Tibial nerve (tissue), 4 donors: ENCODE measurements around the gene C17orf100. TPM values are rescaled to one million over a fixed set of nuclear protein-coding genes. Genes with fewer than 3 reads are reported as not detected.

ENCODE experiments used
- DNase-seq, 2 donors: peaks; one replicate each; pipeline ENCODE4 v3.0.0-alpha.2; 2019; ENCODE audit warnings: low spot score in 2 of 2
- H3K27ac ChIP-seq, 4 donors: fragments of 200-600 bp; sonication (generic) in 3 of 4; one replicate each; pipeline ENCODE4 v1.5.1; 2017 to 2019; ENCODE audit warnings: mild to moderate bottlenecking in 1 of 4
- H3K27me3 ChIP-seq, 2 donors: fragments of 200-600 bp; sonication (generic) in 1 of 2; one replicate each; pipeline versions ENCODE4 v1.5.1 to v1.6.0; 2017 to 2019
- H3K36me3 ChIP-seq, 3 donors: fragments of 200-600 bp; sonication (generic); one replicate each; pipeline ENCODE4 v1.5.1; 2018 to 2019
- H3K4me1 ChIP-seq, 4 donors: fragments of 200-600 bp; sonication (generic) in 3 of 4; one replicate each; pipeline ENCODE4 v1.5.1; 2017 to 2019
- H3K4me3 ChIP-seq, 4 donors: fragments of 200-600 bp; sonication (generic) in 3 of 4; one replicate each; pipeline ENCODE4 v1.5.1; 2017 to 2019; ENCODE audit warnings: mild to moderate bottlenecking in 1 of 4, moderate library complexity in 1 of 4
- H3K9me3 ChIP-seq, 4 donors: fragments of 200-600 bp; sonication (generic) in 3 of 4; one replicate each; pipeline ENCODE4 v1.5.1; 2017 to 2019
- EP300 ChIP-seq, 2 donors: sonication (generic); formaldehyde crosslinking; IDR thresholded peaks; one replicate each; pipeline ENCODE4 v1.6.1; 2017; ENCODE audit warnings: antibody characterized with exemption in 2 of 2, mild to moderate bottlenecking in 1 of 2
- POLR2A ChIP-seq, 2 donors: fragments of 450-650 bp; IDR thresholded peaks; one replicate each; pipeline ENCODE4 v1.6.1; 2017; ENCODE audit warnings: antibody characterized with exemption in 2 of 2, mild to moderate bottlenecking in 2 of 2, moderate library complexity in 2 of 2
- WGBS, 2 donors: methylation state at CpG; one replicate each; pipeline ENCODE4 v1.1.5; 2018; 5-methylcytosine and 5-hydroxymethylcytosine counted together
- total RNA-seq, 4 donors: library from RNA; depleted of rRNA; stranded (reverse); fragments of >200 nt; gene quantifications; one replicate each; pipeline ENCODE4 v1.1.0, GENCODE V29; 2016
- TF ChIP-seq, protein P1 (sequence below), 5 experiments: fragments of 200-600 bp in 3 of 5; fragments of 450-650 bp in 2 of 5; sonication (generic) in 3 of 5; IDR thresholded peaks; one replicate each; pipeline ENCODE4 v1.5.1; 2016 to 2019; ENCODE audit warnings: antibody characterized with exemption in 5 of 5, mild to moderate bottlenecking in 3 of 5, moderate library complexity in 2 of 5

Gene C17orf100
- total RNA-seq, 4 donors from 2014 or later, result 2.1 to 3.9 (median 3.5) TPM; not detected in 1

DNA sequence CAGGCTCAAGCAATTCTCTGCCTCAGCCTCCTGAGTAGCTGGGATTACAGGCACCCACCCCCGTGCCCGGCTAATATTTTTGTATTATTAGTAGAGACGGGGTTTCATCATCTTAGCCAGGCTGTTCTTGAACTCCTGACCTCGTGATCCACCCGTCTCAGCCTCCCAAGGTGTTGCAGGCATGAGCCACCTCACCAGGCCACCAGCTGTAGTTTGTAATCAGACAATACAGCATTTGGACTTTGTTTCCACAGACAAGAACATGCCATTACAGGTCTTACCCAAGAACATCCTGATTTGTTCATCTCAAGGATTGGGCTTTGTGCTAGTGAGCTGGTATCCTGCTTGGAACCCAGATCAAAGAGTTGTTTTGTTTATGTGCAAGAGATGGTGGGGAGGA is 30.1 kb downstream of the C17orf100 start:
- H3K4me1 ChIP-seq, result no peaks in the 10 kb centered on the region
- no peaks in the 10 kb centered on the region for H3K9me3 ChIP-seq
- H3K27me3 ChIP-seq, result peaks cover 0 to 22% of the 10 kb centered on the region in 2 donors
- TF ChIP-seq, protein P1, sequence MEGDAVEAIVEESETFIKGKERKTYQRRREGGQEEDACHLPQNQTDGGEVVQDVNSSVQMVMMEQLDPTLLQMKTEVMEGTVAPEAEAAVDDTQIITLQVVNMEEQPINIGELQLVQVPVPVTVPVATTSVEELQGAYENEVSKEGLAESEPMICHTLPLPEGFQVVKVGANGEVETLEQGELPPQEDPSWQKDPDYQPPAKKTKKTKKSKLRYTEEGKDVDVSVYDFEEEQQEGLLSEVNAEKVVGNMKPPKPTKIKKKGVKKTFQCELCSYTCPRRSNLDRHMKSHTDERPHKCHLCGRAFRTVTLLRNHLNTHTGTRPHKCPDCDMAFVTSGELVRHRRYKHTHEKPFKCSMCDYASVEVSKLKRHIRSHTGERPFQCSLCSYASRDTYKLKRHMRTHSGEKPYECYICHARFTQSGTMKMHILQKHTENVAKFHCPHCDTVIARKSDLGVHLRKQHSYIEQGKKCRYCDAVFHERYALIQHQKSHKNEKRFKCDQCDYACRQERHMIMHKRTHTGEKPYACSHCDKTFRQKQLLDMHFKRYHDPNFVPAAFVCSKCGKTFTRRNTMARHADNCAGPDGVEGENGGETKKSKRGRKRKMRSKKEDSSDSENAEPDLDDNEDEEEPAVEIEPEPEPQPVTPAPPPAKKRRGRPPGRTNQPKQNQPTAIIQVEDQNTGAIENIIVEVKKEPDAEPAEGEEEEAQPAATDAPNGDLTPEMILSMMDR (IDR thresholded peaks at IDR 0.05), result no peak
- TF ChIP-seq EP300 (IDR thresholded peaks at IDR 0.05) (no peak), POLR2A (IDR thresholded peaks at IDR 0.05) (no peak)
- no peak for DNase-seq
- H3K36me3 ChIP-seq, result no peaks in the 10 kb centered on the region
- 72 to 81% methylated on average over 5 of the region's 5 CpGs for WGBS, 2 donors
- H3K4me3 ChIP-seq, result no peak overlapping the region
- no peak overlapping the region for H3K27ac ChIP-seq

DNA sequence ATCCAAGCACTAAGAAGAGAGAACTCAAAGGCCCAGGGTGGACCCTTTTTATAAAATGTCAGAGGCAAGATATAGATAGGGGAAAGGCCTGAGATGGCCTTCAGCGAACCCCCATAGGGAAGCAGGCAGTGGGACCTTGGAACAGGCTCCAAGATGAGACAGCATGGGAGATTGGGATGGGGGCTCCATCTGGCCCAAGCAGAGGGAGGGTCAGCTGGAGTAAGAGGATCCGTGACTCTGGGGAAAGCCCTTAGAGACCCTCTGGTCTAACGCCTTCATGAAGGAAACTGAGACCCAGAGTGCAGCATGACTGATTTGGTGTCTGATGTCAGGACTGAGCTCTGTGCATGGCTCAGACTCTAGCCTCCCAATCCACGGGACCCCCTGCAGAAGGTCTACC is 30.8 kb downstream of the C17orf100 start:
- no peak for DNase-seq
- no peaks in the 10 kb centered on the region for H3K9me3 ChIP-seq
- no peak overlapping the region for H3K4me3 ChIP-seq
- H3K27me3 ChIP-seq, result peaks cover 0 to 15% of the 10 kb centered on the region in 2 donors
- no peaks in the 10 kb centered on the region for H3K4me1 ChIP-seq
- H3K36me3 ChIP-seq, result no peaks in the 10 kb centered on the region
- H3K27ac ChIP-seq, result no peak overlapping the region
- 82 to 86% methylated on average over 4 of the region's 4 CpGs for WGBS, 2 donors
- TF ChIP-seq, protein P1 (IDR thresholded peaks at IDR 0.05), result no peak
- TF ChIP-seq POLR2A (IDR thresholded peaks at IDR 0.05), result no peak
- TF ChIP-seq EP300 (IDR thresholded peaks at IDR 0.05), result no peak

DNA sequence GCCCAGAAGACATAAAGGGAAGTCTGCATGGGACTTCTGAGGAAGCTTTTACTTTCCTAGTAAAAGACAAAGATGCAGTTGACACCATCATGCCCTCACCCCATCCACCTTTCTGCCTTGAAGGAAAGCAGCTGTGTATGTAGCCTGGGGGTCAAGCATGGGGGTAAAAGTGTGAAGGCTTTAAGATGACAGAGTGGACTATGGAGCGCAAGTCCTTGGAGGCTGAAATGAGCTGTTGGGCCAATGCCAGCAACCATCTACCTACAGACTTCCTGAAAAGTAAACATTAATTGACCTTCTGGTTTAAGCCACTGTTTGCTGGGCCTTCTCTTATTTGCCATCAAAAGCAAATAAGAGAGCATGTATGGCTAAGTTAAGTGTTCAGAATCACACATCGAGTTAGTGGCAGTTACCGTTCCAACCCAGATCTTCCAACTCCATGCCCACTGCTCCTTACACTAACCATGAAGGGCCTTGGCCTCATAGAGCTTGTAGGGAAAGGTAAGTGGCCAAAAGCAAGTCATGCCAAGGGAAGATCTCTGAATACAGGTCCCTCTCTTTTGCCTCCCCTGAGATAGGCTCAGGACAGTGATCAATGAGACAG is 31.6 kb downstream of the C17orf100 start:
- WGBS, 2 donors, result 87 to 97% methylated on average over 3 of the region's 3 CpGs
- TF ChIP-seq EP300 (IDR thresholded peaks at IDR 0.05) (no peak), POLR2A (IDR thresholded peaks at IDR 0.05) (no peak)
- TF ChIP-seq, protein P1 (IDR thresholded peaks at IDR 0.05), result no peak

DNA sequence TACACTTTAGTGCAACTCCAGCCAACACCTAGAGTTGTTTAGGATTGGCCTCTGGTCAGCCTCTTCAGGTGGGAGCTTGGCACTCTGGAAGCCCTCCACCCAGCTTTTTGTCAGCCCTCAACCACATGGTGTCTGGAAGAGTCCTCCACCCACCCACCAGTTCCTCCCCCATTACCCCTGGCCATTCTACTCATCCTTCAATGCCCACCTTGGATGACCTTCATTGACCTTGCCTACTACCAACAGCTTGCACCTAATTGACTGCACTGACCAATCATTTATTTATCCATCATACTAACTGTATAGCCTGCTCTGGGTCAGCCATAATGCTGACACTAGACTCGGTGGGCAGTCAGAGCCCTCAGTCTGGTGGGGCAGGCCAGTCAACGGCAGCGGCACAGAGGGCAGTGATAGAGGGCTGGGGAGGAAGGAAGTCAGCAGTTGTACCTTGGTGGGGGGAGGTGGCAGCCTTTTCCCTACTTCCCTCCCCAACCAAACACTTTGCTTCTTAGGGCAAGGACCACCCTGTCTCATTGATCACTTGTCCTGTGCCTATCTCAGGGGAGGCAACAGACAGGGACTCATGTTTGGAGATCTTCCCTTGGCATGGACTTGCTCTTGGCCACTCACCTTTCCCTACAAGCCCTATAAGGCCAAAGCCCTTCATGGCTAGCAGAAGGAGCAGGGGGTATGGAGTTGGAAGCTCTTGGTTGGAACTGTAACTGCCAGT is 32.3 kb downstream of the C17orf100 start:
- DNase-seq, result no peak
- no peaks in the 10 kb centered on the region for H3K36me3 ChIP-seq
- H3K9me3 ChIP-seq, result no peaks in the 10 kb centered on the region
- WGBS, 2 donors, result 93 to 97% methylated on average over 3 of the region's 3 CpGs
- H3K4me3 ChIP-seq, result no peak overlapping the region
- no peak for TF ChIP-seq EP300 (IDR thresholded peaks at IDR 0.05)
- no peak for TF ChIP-seq POLR2A (IDR thresholded peaks at IDR 0.05)
- TF ChIP-seq, protein P1 (IDR thresholded peaks at IDR 0.05), result no peak
- H3K4me1 ChIP-seq, result no peaks in the 10 kb centered on the region
- no peaks in the 10 kb centered on the region for H3K27me3 ChIP-seq
- H3K27ac ChIP-seq, result no peak overlapping the region

More for the DNA sequence above, 31.6 kb downstream of the C17orf100 start:
- Histone ChIP-seq H3K27ac (no peak overlapping the region), H3K9me3 (no peaks in the 10 kb centered on the region), H3K4me1 (no peaks in the 10 kb centered on the region), H3K4me3 (no peak overlapping the region), H3K27me3 (peaks cover 0 to 7% of the 10 kb centered on the region in 2 donors), H3K36me3 (no peaks in the 10 kb centered on the region)
- no peak for DNase-seq

DNA sequence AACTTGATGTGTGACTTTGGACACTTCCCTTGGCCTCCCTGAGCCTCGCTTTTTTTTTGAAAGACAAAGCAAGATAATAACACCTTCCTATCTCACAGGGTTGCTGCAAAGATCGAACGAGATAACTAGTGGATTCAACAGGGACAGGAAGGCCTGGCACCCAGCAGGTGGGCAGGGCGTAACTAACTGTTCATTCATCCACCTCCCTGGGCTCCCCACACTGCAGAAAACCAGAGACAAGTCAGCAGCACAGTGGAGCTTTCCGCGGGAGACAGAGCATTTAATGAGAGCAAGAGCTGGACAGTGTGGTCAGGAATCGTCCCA is 32.9 kb downstream of the C17orf100 start:
- no peaks in the 10 kb centered on the region for H3K27me3 ChIP-seq

More for the DNA sequence above, 32.9 kb downstream of the C17orf100 start:
- Histone ChIP-seq H3K4me1 (no peaks in the 10 kb centered on the region), H3K36me3 (no peaks in the 10 kb centered on the region), H3K9me3 (no peaks in the 10 kb centered on the region), H3K27ac (no peak overlapping the region), H3K4me3 (no peak overlapping the region)
- WGBS, 2 donors, result 62 to 65% methylated on average over 7 of the region's 7 CpGs
- TF ChIP-seq, protein P1 (IDR thresholded peaks at IDR 0.05), result no peak
- TF ChIP-seq EP300 (IDR thresholded peaks at IDR 0.05) (no peak), POLR2A (IDR thresholded peaks at IDR 0.05) (no peak)
- no peak for DNase-seq
